ENCODE data around the gene EPHB3. TPM values are rescaled to one million over a fixed set of nuclear protein-coding genes. Genes with fewer than 3 reads are reported as not detected.
A peak's percentile ranks its signal among the peaks of the same experiment; 100 is the strongest.

EPHB3 gene
- total and polyA plus RNA-seq, 11 donors: 1.00 to 4.6 (median 1.8) TPM

DNA sequence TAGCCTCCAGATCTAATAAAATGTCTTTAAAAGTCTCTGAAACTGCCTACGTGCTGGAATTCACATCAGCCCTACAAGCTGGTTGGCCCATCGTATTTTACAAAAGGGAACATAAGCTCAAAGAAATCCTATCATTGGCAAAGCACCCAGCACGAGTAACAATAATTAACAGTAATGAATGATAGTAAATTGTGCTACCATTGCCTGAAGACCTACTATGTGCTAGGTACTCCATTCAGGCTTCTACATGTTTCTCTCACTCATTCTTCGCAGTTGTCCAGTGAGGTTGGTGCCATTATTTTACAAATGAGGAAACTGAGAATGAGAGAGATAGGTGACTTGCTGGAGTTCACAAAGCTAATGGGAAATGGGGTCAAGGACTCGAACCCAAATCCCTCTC, 7.1 kb upstream of the EPHB3 start:
- H3K27ac ChIP-seq: no peak overlapping the region
- intact Hi-C loops (cut with DNase I): no loop called here
- peaks cover 0 to 16% (median 7%) of the 10 kb centered on the region in 12 donors for H3K4me1 ChIP-seq
- no peaks in the 10 kb centered on the region for H3K36me3 ChIP-seq
- ATAC-seq (no peak), DNase-seq (no peak)
- WGBS, 4 donors: 88 to 97% (median 91%) methylated on average over 5 of the region's 5 CpGs
- TF ChIP-seq, protein P1, sequence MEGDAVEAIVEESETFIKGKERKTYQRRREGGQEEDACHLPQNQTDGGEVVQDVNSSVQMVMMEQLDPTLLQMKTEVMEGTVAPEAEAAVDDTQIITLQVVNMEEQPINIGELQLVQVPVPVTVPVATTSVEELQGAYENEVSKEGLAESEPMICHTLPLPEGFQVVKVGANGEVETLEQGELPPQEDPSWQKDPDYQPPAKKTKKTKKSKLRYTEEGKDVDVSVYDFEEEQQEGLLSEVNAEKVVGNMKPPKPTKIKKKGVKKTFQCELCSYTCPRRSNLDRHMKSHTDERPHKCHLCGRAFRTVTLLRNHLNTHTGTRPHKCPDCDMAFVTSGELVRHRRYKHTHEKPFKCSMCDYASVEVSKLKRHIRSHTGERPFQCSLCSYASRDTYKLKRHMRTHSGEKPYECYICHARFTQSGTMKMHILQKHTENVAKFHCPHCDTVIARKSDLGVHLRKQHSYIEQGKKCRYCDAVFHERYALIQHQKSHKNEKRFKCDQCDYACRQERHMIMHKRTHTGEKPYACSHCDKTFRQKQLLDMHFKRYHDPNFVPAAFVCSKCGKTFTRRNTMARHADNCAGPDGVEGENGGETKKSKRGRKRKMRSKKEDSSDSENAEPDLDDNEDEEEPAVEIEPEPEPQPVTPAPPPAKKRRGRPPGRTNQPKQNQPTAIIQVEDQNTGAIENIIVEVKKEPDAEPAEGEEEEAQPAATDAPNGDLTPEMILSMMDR (IDR thresholded peaks at IDR 0.05): no peak
- TF ChIP-seq POLR2A (IDR thresholded peaks at IDR 0.05): no peak
- peaks cover 0 to 52% (median 4%) of the 10 kb centered on the region in 9 donors for H3K27me3 ChIP-seq
- H3K4me3 ChIP-seq: no peak overlapping the region
- H3K9me3 ChIP-seq: no peaks in the 10 kb centered on the region

DNA sequence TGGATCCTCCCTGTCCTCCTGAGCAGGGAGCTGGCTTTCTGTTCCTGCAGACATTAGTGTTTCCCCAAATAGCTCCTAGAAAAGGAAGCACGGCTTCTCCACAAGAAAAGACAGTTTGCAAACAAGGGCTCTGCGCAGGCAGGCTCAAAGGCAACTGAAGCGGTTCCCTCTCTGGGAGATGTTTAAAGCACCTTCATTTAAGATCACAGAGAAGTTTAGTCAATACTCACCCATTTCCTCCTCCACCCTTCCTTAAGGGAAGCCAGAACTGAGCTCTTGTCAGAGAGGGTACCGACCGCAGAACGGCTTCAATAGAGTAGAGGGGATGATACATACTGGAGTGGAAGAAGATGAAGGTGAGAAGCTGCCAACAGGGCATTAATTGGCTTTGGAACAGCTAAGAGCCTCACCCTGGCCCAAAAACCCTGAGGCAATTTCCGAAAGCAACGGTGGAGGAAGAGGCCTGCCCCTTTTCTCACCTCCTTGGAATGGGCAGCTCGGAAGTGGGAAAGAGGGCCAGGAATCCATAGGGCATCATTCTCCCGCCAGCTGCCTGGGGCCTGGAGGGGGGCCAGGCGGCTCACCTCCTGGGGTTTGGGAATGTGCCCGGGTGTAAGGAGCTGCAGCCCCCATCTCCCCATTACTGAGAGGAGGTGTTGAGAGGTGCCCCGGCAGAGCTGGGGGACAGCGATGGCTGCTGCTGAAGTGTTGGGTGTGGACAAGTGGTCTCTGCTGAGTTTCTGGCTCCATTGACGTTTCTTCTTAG, 4.8 kb upstream of the EPHB3 start:
- TF ChIP-seq POLR2A (IDR thresholded peaks at IDR 0.05): no peak
- TF ChIP-seq, protein P1 (IDR thresholded peaks at IDR 0.05): no peak
- intact Hi-C loops (cut with DNase I): no loop called here
- peaks cover 0 to 23% (median 16%) of the 10 kb centered on the region in 12 donors for H3K4me1 ChIP-seq
- DNase-seq: peak in 1 of 5 donors; percentile 12
- H3K27ac ChIP-seq: no peak overlapping the region
- H3K36me3 ChIP-seq: no peaks in the 10 kb centered on the region
- no peak for ATAC-seq
- no peaks in the 10 kb centered on the region for H3K9me3 ChIP-seq
- peaks cover 0 to 48% (median 4%) of the 10 kb centered on the region in 9 donors for H3K27me3 ChIP-seq
- no peak overlapping the region for H3K4me3 ChIP-seq
- 47 to 61% (median 51%) methylated on average over 14 to 15 of the region's 15 CpGs for WGBS, 4 donors

DNA sequence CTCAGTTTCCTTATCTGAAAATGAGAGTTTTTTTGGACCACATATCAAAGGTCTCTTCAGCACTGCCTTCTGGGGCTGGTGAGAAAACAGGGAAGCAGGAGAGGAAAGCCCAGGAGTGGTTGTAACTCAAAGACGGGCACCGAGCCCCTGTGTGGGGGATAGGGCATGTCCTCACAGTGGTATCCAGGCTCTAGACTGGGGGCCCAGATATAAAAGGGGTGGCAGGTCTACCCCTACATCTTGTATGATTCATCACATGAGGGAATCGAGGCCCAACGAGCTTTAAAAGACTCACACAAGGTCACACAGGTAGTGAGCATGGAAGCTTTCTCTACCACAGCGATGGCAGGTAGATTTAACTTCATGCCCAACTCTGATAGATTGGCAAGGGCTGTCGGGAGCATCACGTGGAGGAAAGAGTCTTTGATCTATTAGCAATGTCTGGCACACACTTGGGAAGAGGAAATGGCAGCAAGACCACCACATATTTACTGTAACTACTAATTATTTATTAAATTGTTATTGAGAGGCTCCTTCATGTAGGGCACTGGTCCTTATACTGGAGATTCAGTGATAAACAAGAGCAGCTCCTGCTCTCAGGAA, 4.1 kb upstream of the EPHB3 start:
- H3K4me3 ChIP-seq: no peak overlapping the region
- WGBS, 4 donors: 71 to 86% (median 79%) methylated on average over 7 of the region's 7 CpGs
- no peak overlapping the region for H3K27ac ChIP-seq
- H3K27me3 ChIP-seq: peaks cover 0 to 41% (median 4%) of the 10 kb centered on the region in 9 donors
- intact Hi-C loops (cut with DNase I): no loop called here
- no peaks in the 10 kb centered on the region for H3K9me3 ChIP-seq
- TF ChIP-seq, protein P1 (IDR thresholded peaks at IDR 0.05): no peak
- no peak for TF ChIP-seq POLR2A (IDR thresholded peaks at IDR 0.05)
- no peak for ATAC-seq
- H3K4me1 ChIP-seq: peaks cover 0 to 29% (median 16%) of the 10 kb centered on the region in 12 donors
- peak in 1 of 5 donors; percentile 1 for DNase-seq
- no peaks in the 10 kb centered on the region for H3K36me3 ChIP-seq

DNA sequence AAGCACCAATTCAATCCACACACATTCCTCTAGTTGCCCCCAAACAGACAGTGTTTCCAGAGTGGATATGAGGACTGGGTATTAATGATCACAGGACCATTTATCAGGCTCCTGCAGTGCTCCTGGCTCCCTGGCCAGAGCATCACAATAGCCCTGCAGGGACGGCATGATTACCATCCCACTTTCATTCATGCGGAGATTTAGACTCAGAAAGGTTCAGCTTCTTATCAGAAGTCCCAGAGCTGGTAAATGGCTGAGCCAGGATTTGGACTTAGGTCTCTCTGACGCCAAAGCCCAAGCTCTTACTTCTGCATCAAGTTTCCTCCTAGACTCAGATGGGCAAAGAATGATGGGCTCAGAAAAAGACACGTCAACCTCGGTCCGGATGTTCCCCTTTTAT, 2.9 kb upstream of the EPHB3 start:
- H3K27ac ChIP-seq: no peak overlapping the region
- H3K36me3 ChIP-seq: no peaks in the 10 kb centered on the region
- TF ChIP-seq, protein P1 (IDR thresholded peaks at IDR 0.05): no peak
- TF ChIP-seq POLR2A (IDR thresholded peaks at IDR 0.05): no peak
- no peaks in the 10 kb centered on the region for H3K9me3 ChIP-seq
- H3K4me1 ChIP-seq: peaks cover 0 to 40% (median 18%) of the 10 kb centered on the region in 12 donors
- 76 to 88% (median 82%) methylated on average over 6 of the region's 6 CpGs for WGBS, 4 donors
- H3K27me3 ChIP-seq: peaks cover 0 to 41% (median 4%) of the 10 kb centered on the region in 9 donors
- ATAC-seq (no peak), DNase-seq (peak in 1 of 5 donors; percentile 1)
- intact Hi-C loops (cut with DNase I): no loop called here
- H3K4me3 ChIP-seq: no peak overlapping the region

Data from heart left ventricle (tissue), 16 donors.